Upper lobe of left lung (tissue), 4 donors: ENCODE measurements around the gene ORC1.

ENCODE experiments used
- CTCF ChIP-seq, 6 experiments: fragments of 450-650 bp in 4 of 6; fragments of 200-600 bp in 2 of 6; sonication (generic) in 2 of 6; IDR thresholded peaks; one replicate each; pipeline ENCODE4 v1.5.1; 2016 to 2019; ENCODE audit warnings: antibody characterized with exemption in 6 of 6
- EP300 ChIP-seq, 4 donors: sonication (generic); formaldehyde crosslinking; IDR thresholded peaks; one replicate each; pipeline ENCODE4 v1.5.1; 2017; ENCODE audit warnings: antibody characterized with exemption in 4 of 4, control low read depth in 2 of 4
- POLR2A ChIP-seq, 4 donors: fragments of 450-650 bp; IDR thresholded peaks; one replicate each; pipeline ENCODE4 v1.5.1; 2016 to 2017; ENCODE audit warnings: antibody characterized with exemption in 4 of 4, mild to moderate bottlenecking in 2 of 4

GRCh38 chr1:52367272-52367671, 37.0 kb downstream of the ORC1 start:
- TF ChIP-seq EP300 (IDR thresholded peaks at IDR 0.05) (no peak), CTCF (IDR thresholded peaks at IDR 0.05) (no peak), POLR2A (IDR thresholded peaks at IDR 0.05) (no peak)
